ENCODE measurements around the gene ARHGEF7. TPM values are rescaled to one million over a fixed set of nuclear protein-coding genes. Genes with fewer than 3 reads are reported as not detected.

The ARHGEF7 gene
- total RNA-seq, 1 donor from 2014 or later: 69.3 TPM

- intact Hi-C loops (cut with micrococcal nuclease): no loop called here
Measured at GRCh38 chr13:111267784-111268183, 152.7 kb downstream of the ARHGEF7 start.

GRCh38 chr13:111269508-111269907 lies 154.4 kb downstream of the ARHGEF7 start:
- intact Hi-C loops (cut with micrococcal nuclease): no loop called here

GRCh38 chr13:111270126-111270525 lies 155.0 kb downstream of the ARHGEF7 start:
- intact Hi-C loops (cut with micrococcal nuclease): no loop called here

- intact Hi-C loops (cut with micrococcal nuclease): no loop called here
Measured at GRCh38 chr13:111270765-111271698, 155.9 kb downstream of the ARHGEF7 start.

- intact Hi-C loops (cut with micrococcal nuclease): no loop called here
Measured at GRCh38 chr13:111272117-111272516, 157.0 kb downstream of the ARHGEF7 start.

GRCh38 chr13:111275382-111275781 lies 160.3 kb downstream of the ARHGEF7 start:
- intact Hi-C loops (cut with micrococcal nuclease): no loop called here

GRCh38 chr13:111275995-111276618 lies 161.0 kb downstream of the ARHGEF7 start:
- intact Hi-C loops (cut with micrococcal nuclease): no loop called here

GRCh38 chr13:111278258-111278657 lies 163.1 kb downstream of the ARHGEF7 start:
- intact Hi-C loops (cut with micrococcal nuclease): no loop called here

- intact Hi-C loops (cut with micrococcal nuclease): no loop called here
Measured at GRCh38 chr13:111278743-111279652, 163.9 kb downstream of the ARHGEF7 start.

- intact Hi-C loops (cut with micrococcal nuclease): no loop called here
Measured at GRCh38 chr13:111280226-111280625, 165.1 kb downstream of the ARHGEF7 start.

- intact Hi-C loops (cut with micrococcal nuclease): no loop called here
Measured at GRCh38 chr13:111280681-111281585, 165.8 kb downstream of the ARHGEF7 start.

- intact Hi-C loops (cut with micrococcal nuclease): no loop called here
Measured at GRCh38 chr13:111281751-111282311, 166.7 kb downstream of the ARHGEF7 start.

GRCh38 chr13:111282425-111282824 lies 167.3 kb downstream of the ARHGEF7 start:
- intact Hi-C loops (cut with micrococcal nuclease): no loop called here

GRCh38 chr13:111282997-111283396 lies 167.9 kb downstream of the ARHGEF7 start:
- intact Hi-C loops (cut with micrococcal nuclease): no loop called here

- intact Hi-C loops (cut with micrococcal nuclease): no loop called here
Measured at GRCh38 chr13:111283457-111283856, 168.3 kb downstream of the ARHGEF7 start.

GRCh38 chr13:111283991-111284390 lies 168.9 kb downstream of the ARHGEF7 start:
- intact Hi-C loops (cut with micrococcal nuclease): no loop called here

- intact Hi-C loops (cut with micrococcal nuclease): no loop called here
Measured at GRCh38 chr13:111284565-111284964, 169.5 kb downstream of the ARHGEF7 start.

GRCh38 chr13:111286162-111286561 lies 171.1 kb downstream of the ARHGEF7 start:
- intact Hi-C loops (cut with micrococcal nuclease): no loop called here

GRCh38 chr13:111286749-111287148 lies 171.6 kb downstream of the ARHGEF7 start:
- intact Hi-C loops (cut with micrococcal nuclease): no loop called here

- intact Hi-C loops (cut with micrococcal nuclease): no loop called here
Measured at GRCh38 chr13:111287201-111287600, 172.1 kb downstream of the ARHGEF7 start.
